ENCODE data around the gene MFSD11.

The MFSD11 gene

DNA sequence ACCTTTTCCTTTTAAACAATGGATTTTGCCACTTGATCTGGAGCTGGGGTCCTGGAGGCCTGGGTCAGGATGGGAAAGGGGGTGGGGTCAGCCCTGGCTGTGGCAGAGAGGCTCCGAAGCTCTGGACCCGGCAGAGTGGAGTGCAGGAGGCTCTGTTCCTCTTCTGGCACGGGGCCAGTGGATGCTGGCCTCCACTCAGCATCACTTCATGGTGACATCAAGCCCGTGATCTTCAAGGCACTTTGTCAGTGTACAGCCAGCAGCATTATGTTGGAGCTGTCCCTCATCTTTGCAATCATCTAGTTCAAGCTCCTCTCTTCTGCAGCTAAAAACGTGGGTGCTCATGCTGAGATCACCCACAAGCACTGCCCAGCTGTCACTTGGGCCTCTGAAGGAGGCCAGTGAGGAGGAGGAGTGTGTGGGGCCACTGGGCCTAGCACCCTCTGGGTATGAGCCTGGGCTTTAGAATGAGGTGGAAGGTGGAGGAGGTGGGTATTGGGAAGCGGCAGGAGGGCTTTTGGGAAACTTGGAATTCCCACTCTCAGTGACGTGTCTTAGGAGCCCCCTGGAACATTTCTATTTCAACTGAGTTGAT is 84.4 kb downstream of the MFSD11 start:
- Mint-ChIP-seq H3K27me3 (ENCODE audit: low read depth, poor library complexity) (peaks cover 26% of the 10 kb centered on the region), H3K4me1 (peaks cover 26% of the 10 kb centered on the region), H3K9me3 (no peaks in the 10 kb centered on the region), H3K27ac (peak overlapping the region; percentile 51), H3K4me3 (no peak overlapping the region), H3K36me3 (ENCODE audit: low read depth) (no peaks in the 10 kb centered on the region)
- TF ChIP-seq, protein P1, sequence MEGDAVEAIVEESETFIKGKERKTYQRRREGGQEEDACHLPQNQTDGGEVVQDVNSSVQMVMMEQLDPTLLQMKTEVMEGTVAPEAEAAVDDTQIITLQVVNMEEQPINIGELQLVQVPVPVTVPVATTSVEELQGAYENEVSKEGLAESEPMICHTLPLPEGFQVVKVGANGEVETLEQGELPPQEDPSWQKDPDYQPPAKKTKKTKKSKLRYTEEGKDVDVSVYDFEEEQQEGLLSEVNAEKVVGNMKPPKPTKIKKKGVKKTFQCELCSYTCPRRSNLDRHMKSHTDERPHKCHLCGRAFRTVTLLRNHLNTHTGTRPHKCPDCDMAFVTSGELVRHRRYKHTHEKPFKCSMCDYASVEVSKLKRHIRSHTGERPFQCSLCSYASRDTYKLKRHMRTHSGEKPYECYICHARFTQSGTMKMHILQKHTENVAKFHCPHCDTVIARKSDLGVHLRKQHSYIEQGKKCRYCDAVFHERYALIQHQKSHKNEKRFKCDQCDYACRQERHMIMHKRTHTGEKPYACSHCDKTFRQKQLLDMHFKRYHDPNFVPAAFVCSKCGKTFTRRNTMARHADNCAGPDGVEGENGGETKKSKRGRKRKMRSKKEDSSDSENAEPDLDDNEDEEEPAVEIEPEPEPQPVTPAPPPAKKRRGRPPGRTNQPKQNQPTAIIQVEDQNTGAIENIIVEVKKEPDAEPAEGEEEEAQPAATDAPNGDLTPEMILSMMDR (IDR thresholded peaks at IDR 0.05): no peak
- DNase-seq: no peak

DNA sequence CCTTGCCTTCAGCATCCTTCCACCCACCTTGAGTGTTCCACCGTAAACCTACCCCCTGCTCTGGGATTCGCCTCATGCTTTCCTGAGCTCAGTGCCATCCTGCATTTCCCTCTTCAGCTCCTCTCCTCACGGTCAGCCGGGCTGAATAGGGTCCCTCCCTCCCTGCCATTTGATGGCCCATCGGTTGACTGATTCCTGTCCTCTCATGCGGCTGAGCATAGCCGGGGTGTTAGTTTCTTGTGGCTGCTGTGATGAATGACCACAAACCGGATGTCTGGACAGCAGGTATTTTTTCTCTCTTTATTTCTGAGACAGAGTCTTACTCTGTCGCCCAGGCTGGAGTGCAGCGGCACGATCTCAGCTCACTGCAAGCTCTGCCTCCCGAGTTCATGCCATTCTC is 86.2 kb downstream of the MFSD11 start:
- no peaks in the 10 kb centered on the region for H3K9me3 Mint-ChIP-seq

DNA sequence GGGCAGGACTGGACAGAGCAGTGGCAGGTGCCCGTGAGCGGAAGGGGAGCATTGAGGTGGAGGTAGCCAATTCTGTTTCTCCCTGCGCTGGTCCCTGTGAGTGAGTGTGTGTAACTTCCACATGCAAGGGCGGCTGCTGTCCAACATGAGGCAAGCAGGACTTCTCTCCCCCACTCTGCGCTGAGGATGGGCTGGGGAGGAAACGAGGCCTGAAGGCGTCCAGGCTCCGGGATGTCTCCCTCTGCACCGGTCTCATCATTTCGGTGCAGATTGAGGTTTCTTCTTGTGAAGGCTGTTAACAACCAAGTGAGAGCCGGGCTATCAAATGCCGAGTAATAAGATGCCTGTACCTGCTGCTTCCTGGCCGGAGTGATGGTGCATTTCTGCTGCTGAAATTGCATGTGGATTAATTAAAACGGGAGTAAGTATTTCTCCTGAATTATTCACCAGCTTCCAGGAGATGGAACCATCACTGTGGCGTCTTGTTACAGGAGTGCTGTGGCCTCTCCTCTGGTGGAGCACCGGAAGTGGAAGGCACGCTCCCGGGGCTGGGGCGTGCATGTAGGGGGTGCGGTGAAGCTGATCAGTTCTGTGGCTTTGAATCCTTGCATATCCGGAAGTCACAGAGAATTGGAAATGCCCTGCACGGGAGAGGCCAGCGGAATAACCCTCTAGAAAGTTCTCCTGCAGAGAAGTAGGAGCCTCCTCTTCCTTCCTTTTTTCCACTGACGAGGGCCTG is 88.6 kb downstream of the MFSD11 start:
- TF ChIP-seq, protein P1 (IDR thresholded peaks at IDR 0.05): no peak
- peak; percentile 18 for DNase-seq
- H3K9me3 Mint-ChIP-seq: no peaks in the 10 kb centered on the region
- H3K4me1 Mint-ChIP-seq: peaks cover 26% of the 10 kb centered on the region
- peaks cover 31% of the 10 kb centered on the region for H3K27me3 Mint-ChIP-seq (ENCODE audit: low read depth, poor library complexity)
- H3K36me3 Mint-ChIP-seq (ENCODE audit: low read depth): no peaks in the 10 kb centered on the region
- no peak overlapping the region for H3K4me3 Mint-ChIP-seq
- peak overlapping the region; percentile 68 for H3K27ac Mint-ChIP-seq

More for the DNA sequence above, 86.2 kb downstream of the MFSD11 start:
- TF ChIP-seq, protein P1 (IDR thresholded peaks at IDR 0.05): no peak
- Mint-ChIP-seq H3K36me3 (ENCODE audit: low read depth) (no peaks in the 10 kb centered on the region), H3K4me3 (no peak overlapping the region), H3K27ac (peak overlapping the region; percentile 91), H3K4me1 (peaks cover 26% of the 10 kb centered on the region), H3K27me3 (ENCODE audit: low read depth, poor library complexity) (peaks cover 26% of the 10 kb centered on the region)
- DNase-seq: peak; percentile 54

GRCh38 chr17:76827736-76828135 is 89.8 kb downstream of the MFSD11 start:
- Mint-ChIP-seq H3K4me1 (peaks cover 26% of the 10 kb centered on the region), H3K9me3 (no peaks in the 10 kb centered on the region), H3K4me3 (no peak overlapping the region), H3K27me3 (ENCODE audit: low read depth, poor library complexity) (peaks cover 31% of the 10 kb centered on the region), H3K27ac (no peak overlapping the region), H3K36me3 (ENCODE audit: low read depth) (no peaks in the 10 kb centered on the region)
- DNase-seq: no peak
- TF ChIP-seq, protein P1 (IDR thresholded peaks at IDR 0.05): no peak

Data from nephron progenitor cell (in vitro differentiated cells).